Upper lobe of left lung (tissue), 4 donors: ENCODE results near the gene EPHA4.

Source experiments
- POLR2A ChIP-seq, 4 donors: fragments of 450-650 bp; IDR thresholded peaks; one replicate each; pipeline ENCODE4 v1.5.1; 2016 to 2017; ENCODE audit warnings: antibody characterized with exemption in 4 of 4, mild to moderate bottlenecking in 2 of 4
- TF ChIP-seq, protein P1 (sequence below), 6 experiments: fragments of 450-650 bp in 4 of 6; fragments of 200-600 bp in 2 of 6; sonication (generic) in 2 of 6; IDR thresholded peaks; one replicate each; pipeline ENCODE4 v1.5.1; 2016 to 2019; ENCODE audit warnings: antibody characterized with exemption in 6 of 6

DNA sequence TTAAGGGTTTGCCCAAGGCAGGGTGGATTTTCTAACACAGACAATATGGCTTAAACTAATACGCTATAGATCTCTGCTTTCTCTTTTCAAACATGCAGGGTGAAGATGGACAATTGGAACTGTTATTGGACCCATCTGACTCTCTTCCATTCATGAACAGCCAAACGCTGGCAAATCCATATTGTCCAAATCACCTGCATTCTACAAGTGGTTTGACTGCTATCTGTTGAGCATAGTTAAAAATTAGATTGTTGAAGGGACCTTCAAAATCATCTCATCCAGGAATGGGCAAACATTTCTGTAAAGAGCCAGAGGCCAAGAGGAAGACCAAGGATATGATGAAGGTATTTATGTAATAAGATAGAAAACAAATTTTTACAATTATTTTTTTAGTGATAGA lies 65.6 kb downstream of the EPHA4 start:
- TF ChIP-seq, protein P1, sequence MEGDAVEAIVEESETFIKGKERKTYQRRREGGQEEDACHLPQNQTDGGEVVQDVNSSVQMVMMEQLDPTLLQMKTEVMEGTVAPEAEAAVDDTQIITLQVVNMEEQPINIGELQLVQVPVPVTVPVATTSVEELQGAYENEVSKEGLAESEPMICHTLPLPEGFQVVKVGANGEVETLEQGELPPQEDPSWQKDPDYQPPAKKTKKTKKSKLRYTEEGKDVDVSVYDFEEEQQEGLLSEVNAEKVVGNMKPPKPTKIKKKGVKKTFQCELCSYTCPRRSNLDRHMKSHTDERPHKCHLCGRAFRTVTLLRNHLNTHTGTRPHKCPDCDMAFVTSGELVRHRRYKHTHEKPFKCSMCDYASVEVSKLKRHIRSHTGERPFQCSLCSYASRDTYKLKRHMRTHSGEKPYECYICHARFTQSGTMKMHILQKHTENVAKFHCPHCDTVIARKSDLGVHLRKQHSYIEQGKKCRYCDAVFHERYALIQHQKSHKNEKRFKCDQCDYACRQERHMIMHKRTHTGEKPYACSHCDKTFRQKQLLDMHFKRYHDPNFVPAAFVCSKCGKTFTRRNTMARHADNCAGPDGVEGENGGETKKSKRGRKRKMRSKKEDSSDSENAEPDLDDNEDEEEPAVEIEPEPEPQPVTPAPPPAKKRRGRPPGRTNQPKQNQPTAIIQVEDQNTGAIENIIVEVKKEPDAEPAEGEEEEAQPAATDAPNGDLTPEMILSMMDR (IDR thresholded peaks at IDR 0.05): no peak
- no peak for TF ChIP-seq POLR2A (IDR thresholded peaks at IDR 0.05)
